Stimulated activated CD4-positive, alpha-beta T cell treated with anti-CD3 and anti-CD28 coated beads, Interleukin-15, amount 100 ng/mL, for 48 hours (primary cell): ENCODE results near the gene PRELID1.

Experiments used
- DNase-seq, 2 donors: peaks; one replicate each; pipeline ENCODE4 v3.0.0-alpha.2; 2020; ENCODE audit warnings: low read depth in 2 of 2

Gene PRELID1

DNA sequence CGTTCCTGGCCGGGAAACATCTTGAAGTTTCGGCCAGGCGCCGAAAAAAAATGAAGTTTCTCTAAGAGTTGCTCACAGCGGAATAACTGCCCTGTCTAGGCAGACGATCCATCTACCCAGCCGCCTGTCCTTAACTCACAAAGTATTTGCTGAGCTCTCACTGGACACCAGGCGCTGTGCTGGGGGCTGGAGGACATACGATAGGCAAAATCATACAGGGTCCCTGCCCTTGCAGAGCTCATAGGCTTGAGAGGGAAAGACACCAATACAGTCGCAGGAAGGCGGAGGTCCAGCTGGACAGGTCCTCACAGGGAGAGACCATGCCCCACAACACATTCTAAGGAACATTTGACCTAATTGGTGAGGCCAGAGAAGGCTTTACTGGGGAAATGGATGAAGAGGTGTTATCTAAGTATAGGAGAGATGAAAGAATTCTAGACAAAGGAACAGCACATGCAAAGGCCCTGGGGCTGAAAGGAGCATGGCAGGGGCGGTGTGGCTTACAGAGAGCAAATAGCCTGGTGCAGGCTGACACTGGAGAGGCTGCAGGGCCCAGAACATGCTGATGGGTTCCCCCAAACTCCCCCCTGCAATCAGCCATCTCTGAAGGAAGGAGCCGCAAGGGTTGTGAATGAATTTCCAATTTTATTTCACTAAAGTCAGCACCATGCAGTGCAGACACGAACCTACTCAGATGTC lies 10.1 kb downstream of the PRELID1 start:
- DNase-seq: no peak

DNA sequence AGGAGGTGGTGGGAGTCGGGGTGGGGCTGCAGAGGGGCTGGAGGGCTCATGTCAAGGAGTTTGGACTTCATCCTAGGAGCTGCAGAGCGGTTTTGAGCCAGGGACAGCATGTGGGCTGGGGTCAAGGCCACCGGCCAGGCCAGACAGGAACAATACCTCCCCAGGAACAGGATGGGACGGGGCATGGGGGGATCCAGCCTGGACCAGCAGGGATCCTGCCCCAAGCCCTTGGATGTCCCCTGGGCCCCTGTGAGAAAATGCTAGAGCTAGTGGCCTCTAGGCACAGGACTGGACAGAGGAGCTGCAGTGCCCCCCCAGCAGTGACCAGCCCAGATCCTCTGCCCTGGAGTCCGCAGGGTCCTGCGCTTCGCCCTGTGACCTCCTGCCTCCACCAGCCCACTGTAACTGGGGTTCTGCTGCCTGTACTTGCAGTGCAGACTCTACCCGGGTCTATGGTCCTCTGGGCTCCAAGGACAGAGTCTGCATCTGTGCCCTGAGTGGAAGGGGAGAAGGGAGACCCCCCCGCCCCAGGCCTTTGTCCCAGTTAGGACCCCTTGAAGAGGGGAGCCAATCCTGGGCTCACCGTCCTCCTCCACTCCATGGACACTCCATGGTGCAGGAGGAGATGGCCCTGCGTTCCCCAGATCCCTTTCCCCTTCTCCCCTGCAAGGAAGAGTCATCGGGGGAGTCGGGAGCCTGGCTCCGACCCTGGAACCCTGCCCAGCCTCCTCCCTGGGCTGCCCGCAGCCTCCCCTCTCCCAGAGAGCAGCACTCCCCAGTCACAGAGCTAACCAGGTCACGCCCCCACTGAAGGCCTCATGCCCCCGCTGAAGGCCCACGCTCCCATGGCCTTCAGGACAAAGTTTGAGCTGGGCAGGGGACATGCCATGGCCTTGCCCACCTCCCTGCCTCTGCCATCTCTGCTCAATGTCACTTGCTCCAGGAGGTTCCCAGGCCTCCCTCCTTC lies 11.1 kb downstream of the PRELID1 start:
- DNase-seq: no peak

DNA sequence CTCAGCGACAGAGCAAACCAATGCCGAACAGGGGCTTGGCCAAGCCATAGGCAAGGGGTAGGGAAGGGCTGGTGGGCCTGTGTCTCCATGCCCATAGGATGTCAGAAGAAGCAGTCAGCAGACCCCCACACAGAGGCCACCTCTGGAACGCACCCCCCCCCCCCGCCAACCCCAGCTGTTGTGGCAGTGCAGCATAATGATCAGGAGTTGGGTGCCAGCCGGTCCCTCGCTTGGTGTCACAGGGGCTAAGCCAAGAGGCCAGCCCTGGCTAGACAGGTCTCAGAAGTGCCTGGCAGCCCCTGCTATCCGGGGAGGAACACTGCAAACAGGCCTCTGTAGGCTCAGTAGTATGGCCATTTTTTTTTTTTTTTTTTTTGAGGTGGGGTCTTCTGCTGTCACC lies 11.8 kb downstream of the PRELID1 start:
- no peak for DNase-seq

DNA sequence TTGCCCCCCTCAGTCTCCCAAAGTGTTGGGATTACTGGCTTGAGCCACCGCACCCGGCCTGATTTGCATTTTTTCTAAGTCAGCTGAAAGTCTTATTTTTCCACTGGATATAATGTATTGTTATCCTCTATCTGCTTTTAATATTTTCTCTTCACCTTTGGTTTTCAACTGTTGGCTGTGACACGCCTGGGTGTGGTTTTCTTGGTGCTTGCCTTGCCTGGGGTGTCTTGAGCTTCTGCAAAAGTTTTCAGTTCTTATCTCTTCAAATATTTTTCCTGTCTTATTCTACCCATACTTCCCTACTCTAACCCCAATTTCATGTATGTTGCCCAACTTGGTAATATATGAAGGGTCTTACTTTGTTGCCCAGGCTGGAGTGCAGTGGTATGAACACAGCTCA lies 12.4 kb downstream of the PRELID1 start:
- no peak for DNase-seq

DNA sequence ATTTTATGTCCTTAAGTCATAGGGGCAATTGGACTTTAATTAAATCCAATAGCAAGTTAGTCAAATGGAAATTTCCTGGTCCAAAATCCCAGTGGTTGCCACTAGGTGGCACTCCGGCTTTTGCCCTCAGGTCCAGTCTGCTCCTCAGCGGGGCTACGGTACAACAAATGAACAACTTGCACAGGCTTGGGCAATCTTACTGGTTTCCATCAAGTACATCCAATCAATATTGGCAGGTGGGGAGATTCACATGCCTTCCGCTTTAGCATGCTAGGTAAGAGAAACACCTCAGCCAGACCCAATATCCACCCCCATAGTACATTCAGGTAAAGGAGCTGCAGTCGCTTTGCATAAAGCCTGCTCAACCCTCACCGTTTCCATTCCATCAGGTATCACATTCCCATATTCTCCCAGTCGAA lies 14.4 kb downstream of the PRELID1 start:
- peak in 1 of 2 donors; percentile 61 for DNase-seq

DNA sequence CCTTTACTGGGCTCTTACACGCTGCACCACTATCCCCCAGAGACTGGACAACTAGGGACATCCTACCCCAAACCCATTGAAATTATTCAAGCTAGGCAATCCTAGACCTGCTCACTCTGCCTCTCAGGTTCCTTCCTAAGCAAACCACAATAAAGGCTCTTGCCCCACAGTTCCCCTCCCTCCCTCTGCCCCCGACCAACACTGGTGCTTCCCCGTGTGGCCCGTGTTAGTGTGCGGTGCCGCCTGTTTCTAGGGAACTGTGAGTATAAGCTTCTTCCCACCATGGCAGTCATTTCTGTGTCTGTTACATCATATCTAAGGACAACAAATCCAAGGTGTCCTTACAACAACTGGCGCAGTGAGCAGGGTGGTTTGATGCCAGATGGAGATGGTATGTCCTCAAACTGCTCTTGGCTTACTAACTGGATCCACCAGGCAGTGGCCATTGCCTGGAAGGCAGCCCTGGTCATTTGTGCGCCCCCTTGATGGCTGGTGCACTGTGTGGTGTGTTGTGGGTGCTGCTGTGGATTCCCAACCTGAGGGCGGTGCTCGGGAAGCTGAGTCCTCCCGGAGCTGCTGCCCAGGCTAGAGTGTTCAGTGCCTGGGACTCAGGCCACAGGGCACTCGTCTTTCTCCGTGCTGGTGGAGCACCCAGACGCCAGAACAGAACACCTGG lies 16.5 kb downstream of the PRELID1 start:
- no peak for DNase-seq

DNA sequence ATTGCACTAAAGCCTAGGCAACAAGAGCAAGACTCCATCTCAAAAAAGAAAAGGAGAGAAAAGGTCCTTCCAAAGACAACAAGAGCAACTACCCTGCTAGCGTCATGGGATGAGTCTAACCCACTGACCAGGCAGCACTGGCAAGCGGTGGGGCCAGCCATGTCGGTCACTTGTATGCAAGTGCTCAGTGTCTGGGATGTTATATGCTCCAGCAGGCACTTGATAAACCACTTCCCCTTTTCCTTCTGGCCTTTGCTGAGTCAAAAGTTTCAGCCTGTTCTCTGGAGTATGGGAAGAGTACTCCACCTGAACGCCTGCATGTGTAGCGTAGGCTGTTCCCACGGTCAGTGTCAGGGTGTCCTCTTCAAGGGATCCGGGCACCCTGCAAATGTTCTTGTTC lies 17.3 kb downstream of the PRELID1 start:
- DNase-seq: no peak

DNA sequence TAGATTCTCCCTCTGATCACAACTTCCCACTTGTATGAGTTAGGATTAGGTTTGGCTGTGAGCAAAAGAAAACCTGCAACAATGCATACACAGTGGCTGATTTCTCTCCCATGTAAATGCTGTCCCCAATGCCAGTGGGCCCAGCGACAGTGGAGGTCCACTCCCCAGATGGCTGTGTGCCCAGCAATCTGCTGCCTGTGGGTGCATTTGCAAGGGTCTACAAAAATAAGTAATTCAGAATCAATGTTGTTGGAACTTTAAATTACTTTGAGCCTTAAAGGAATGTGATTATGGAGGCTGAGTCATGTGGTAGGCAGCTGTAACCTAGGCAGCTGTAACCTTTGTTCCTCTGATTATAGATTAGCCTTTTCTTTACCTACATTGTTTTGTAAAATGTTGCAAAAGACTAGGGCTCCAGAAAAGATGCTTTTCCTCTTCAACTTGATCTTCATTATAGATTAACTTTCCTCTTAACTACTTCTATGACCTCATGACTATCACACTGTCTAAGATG lies 22.3 kb downstream of the PRELID1 start:
- no peak for DNase-seq

DNA sequence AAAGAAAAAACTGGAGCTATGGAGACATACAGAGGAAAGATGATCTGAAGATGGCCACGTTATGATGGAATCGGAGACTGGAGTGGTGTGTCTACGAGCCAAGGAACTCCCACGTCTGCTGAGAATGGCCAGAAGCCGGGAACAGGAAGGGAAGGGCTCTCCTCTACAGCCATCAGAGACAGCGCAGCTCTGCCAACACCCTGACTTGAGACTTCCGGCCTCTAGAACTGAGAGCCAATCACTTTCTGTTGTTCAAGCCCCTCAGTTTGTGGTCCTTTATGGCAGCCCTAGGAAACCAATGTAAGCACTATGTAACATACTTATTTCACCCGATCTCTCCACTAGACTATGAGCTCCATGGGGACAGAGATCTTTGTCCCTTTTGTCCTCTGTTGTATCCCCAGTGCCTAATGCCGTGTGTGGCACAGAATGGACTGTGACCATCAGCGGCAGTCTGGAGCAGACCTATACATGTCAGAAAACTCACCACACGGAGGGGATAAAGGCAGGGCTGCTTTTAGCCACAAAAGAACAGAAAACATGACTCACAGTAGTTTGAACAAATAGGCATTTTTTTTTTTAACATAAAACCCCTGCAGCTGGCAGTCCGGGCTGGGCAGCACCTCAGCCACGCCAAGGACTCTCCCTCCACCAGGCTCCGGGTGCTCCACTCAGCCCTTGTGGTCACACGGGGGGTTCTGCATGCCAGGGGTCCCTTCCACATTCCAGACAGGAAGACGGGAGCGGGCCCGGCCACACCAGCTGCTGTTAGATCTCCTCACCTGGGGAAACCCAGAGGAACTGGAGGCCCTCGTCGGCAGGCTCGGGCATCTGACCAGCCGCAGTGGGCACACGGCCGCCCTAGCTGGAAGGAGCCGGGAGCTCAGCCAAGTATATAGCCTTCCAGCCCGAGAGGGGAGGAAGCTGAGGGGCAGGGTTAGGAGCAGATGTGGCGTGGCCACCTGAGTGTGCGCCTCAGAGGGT lies 24.2 kb downstream of the PRELID1 start:
- DNase-seq: no peak

DNA sequence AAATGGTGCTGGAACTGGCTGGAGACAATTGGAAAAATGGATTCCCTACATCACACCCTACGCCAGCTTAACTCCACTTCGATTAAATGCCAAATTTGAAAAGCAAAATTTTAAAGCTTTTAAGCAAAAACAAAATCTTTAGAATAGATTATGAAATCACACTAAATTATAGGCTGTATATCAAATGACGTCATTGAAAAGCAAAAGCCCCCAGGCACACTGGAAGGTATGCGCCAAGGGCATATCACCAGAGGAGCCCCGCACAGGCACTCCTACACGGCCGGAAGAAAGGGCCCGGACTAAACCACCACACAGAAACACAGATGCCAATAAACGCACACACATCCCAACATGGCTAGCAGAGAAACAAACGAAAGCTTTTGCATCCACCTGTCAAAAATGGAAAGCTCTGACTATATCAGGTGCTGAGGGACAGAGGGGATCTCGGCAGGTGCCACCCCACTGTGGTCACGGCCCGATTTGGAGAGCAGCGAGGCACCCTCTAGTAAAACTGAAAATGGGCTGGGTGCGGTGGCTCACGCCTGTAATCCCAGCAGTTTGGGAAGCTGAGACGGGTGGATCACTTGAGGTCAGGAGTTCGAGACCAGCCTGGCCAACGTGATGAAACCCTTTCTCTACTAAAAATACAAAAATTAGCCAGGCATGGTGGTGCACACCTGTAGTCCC lies 25.1 kb downstream of the PRELID1 start:
- no peak for DNase-seq

DNA sequence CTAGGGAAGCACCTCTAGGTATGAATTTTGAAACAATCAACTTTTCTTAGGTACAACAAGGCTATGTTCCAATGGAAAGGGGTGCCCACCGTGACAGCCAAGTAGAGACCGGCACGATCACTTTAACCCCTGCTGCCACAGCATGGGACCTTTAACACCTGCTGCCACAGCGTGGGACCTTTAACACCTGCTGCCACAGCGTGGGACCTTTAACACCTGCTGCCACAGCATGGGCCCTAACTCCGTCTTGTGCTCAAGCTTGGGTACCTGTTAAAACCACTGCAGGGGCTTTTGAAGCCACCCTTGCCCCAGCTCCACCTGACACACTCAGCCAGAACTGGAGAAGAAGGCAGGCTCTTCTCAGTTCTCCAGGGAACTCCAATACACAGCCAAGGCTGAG lies 26.3 kb downstream of the PRELID1 start:
- DNase-seq: no peak

DNA sequence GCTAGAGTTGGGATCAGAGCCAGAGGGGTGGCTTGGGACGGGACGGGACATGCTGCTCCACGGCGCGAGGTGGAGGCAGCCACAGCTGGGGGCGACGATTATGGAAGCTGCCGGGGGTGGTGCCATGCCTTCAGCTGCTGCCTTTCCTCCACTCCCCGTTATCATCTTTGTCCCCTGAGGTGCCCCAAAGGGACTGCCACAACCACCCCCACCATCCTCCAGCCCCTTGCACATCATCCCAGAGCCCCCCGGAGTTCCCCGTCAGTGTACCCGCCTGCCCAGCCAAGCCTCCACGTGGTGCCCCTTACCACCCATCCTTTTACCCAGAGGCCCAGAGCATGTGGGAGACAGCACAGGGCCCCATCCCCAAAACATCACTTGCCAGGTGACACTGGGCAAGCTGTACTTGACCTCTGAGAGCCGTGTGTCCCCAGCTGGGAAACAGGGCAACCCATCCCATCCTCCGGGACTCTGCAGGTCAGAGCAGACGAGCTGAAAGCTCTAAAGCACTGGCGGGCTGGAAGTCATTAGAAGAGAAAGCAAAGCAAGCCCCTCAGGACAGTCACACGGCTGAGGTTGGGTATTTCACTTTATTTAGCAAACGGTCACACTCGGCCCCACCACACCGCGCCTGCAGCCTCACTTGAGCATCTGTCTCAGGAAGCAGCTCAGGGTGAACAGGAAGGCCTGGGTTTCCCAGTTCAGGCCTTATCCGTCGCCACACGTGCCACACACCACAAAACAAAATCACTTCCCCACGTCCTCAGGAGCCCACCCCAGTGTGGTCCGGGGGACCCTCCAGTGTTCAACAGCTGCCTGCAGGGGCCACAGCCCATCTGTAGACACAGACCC lies 27.6 kb downstream of the PRELID1 start:
- no peak for DNase-seq

DNA sequence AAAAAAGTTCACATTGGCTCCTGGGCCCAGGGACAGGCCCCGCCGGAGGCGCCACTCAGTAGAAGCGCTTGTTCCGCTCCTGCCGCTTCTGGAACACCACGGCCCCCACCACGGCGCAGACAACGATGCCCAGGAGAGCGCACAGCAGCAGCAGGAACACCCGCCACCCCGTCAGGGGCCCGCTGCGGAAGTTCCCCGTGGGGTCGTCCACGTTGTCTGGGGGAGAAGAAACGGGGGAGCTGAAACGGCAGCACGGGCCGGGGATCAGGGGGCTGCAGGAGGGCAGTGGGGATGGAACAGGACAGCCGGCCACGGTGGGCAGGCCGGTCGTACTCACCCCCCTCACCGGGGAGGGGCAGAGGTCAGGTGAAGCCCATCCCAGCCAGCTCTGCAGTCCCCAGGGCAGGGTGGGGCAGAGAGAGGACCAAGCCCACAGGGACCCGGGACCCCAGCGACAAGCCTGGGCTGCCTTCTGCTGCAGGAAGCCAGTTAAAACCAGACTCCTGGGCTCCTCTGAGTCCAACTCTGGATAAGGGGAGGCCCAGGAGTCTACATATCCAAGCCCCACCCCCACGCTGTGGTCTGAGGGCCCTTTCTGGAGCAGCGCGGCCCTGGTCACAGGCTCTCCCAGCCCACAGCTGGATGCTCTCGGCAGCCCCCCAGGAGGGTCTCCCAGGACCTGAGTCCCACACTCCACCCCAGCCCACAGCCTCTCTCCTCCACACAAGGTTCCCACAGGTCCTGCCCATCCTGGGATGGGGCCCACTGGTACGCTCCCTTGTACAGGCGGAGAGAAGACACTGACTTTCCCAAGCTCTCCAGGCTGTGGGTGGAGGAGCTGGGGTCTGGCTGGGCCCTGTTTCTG lies 28.7 kb downstream of the PRELID1 start:
- no peak for DNase-seq

DNA sequence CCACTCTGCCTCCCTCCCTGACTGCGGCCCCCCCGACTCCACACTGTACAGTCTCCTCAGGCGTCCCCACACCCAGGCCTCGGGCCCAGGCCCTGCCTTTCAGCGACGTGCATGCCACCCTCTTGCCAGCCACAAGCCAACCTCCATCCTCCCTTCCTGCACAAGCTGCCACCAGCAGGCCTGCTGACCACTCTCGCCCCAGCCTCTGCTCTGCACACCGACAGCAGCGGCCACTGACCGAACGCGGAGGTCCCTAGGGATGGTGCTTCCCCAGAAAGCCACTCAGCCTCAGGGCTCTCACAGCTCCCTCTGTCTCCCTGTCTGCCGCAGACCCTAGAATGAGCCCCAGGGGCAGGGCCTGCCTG lies 29.3 kb downstream of the PRELID1 start:
- no peak for DNase-seq

DNA sequence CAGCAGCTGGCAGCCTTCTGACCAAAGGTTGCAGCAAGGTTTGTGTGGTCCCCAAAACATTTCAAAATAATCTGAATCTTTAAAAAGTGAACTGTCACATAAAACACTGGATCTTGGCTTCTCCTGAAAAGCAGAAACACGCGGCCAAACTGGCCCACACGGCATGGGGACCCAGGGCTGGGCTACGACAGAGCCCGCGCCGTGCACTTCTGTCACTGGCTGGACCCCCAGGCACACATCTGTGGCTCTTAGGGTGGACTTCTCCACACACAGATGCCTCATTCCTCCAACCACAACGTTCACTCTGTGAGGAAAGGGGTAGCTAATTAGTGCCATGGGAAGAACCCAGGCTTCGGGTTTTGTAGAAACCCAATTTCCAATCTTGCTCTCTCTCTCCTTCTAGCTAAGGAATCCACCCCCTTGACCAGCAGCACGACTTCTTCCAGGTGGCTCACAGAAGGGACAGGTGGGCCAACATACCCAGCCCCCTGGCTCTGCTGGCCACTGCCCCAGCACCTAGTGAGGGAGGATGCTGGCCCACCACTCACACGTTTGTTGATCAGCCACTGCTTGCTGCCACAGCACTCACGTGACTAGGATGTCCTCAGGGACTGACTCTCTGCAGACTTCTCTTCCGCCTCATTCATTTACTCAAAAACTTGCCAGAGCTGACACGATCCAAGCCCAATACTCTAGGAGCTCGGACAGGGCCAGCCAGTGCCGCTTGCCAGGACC lies 30.0 kb downstream of the PRELID1 start:
- DNase-seq: no peak

DNA sequence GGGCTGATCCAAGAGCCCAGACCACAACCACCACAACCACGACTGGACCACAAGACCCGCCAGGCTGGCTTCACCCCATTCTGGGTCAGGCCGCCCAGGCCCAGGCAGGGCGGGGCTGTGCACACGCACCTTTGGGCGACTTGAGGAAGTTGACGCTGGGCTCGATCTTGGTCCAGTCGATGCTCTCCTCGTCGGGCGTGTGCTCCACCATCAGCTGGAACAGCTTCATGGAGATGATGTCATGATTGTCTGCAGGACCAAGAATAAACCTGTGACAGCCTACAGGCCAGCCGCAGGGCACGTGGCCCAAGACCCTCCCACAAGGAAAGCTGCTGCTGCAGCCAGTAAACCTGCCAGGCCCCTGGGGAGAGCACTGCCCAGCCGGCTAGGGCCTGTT lies 30.6 kb downstream of the PRELID1 start:
- no peak for DNase-seq

DNA sequence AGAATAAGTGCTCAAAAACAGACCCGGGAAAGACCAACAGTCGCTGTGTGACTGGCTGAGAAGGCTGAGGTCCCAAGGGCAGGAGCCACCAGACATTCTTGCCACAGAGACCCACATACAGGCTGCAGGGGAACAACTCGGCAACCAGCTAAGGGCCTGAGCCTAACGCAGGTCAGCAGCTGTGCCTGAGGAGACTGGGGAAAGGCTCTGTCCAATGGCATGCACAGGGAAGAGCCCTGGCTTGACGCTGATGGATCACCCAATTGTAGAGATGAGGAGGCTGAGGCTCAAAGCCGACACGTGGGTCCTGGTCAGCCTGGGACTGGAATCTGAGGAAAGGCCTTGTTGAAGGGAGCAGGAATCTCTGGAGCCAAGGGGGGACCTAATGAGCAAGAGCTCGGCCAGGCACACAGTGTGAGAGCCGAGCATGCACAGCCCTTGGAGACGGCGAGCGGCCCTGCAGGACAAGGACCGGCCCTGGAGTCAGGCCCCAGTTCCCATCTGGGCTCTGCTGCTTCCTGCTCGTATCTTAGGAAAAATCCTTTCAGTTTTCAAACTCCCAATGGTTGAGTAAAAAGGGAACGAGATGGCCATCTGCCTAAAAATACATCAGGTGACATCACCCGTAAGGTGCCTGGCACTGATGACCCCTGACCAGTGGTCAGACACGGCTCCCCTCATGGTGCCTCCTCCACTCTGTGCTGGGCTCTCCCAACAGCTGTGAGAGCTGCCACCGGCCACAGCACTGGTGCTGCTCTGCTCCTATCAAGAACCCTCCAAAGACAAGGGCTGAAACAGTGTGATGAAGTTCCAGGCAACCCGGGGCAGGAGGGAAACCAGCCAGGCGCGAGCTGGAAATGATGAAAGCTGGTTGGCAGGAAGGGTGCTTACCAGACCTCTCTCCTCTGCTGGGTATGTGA lies 31.4 kb downstream of the PRELID1 start:
- DNase-seq: no peak
